SH-SY5Y (cell line): Measurements from ENCODE around the gene CCDC3.

ENCODE experiments used
- GATA2 ChIP-seq: IDR thresholded peaks from 2 replicates; pipeline ENCODE4 v1.6.1; 2011; ENCODE audit warnings: mild to moderate bottlenecking, low read depth, low read length
- GATA3 ChIP-seq: IDR thresholded peaks from 2 replicates; pipeline ENCODE4 v1.6.1; 2011; ENCODE audit warnings: low read depth, mild to moderate bottlenecking, low read length, moderate library complexity

DNA sequence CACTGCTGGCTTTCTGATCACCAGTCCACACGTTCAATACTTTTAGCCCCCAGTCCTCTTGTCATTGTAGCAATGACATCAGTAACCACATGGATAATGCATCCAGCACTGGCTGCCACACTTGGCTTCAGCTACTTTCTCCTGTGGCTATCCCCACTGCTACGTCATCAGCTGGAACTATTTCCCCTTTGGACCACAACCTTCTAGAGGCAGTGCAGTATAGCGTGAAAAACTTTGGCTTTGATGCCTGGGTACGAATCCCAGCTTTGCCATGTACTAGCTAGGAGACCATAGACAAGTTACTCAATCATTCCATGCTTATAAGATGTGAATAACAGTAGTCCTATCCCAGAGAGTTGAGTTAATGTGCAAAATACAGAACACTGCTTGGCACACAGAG is 63.2 kb downstream of the CCDC3 start:
- TF ChIP-seq GATA2: no peak
- TF ChIP-seq GATA3: no peak
